HG02642 (cell line): ENCODE results near the gene WDR76.

Experiments used
- ATAC-seq: cut with Tn5 transposase; IDR thresholded peaks from one replicate; pipeline ENCODE4 v1.9.1; 2021; ENCODE audit warnings: mild to moderate bottlenecking; ENCODE audit not compliant: unreplicated experiment, poor library complexity

Gene WDR76

GRCh38 chr15:43873651-43874050 is 46.8 kb downstream of the WDR76 start:
- ATAC-seq = no peak

- ATAC-seq = no peak
Measured at GRCh38 chr15:43876872-43877271, 50.1 kb downstream of the WDR76 start.

- no peak for ATAC-seq
Measured at GRCh38 chr15:43877371-43877770, 50.6 kb downstream of the WDR76 start.

GRCh38 chr15:43878446-43878845 is 51.6 kb downstream of the WDR76 start:
- ATAC-seq = no peak

GRCh38 chr15:43879386-43880355 is 52.9 kb downstream of the WDR76 start:
- ATAC-seq = no peak

GRCh38 chr15:43880406-43881194 is 53.8 kb downstream of the WDR76 start:
- no peak for ATAC-seq

GRCh38 chr15:43881245-43881644 is 54.4 kb downstream of the WDR76 start:
- no peak for ATAC-seq

GRCh38 chr15:43881944-43882343 is 55.1 kb downstream of the WDR76 start:
- no peak for ATAC-seq

GRCh38 chr15:43883571-43883970 is 56.8 kb downstream of the WDR76 start:
- no peak for ATAC-seq

- no peak for ATAC-seq
Measured at GRCh38 chr15:43886558-43886957, 59.8 kb downstream of the WDR76 start.

GRCh38 chr15:43887901-43888300 is 61.1 kb downstream of the WDR76 start:
- ATAC-seq = no peak

GRCh38 chr15:43889042-43889441 is 62.2 kb downstream of the WDR76 start:
- no peak for ATAC-seq

GRCh38 chr15:43893956-43894355 is 67.2 kb downstream of the WDR76 start:
- ATAC-seq = no peak

GRCh38 chr15:43895586-43895985 is 68.8 kb downstream of the WDR76 start:
- no peak for ATAC-seq

- ATAC-seq = no peak
Measured at GRCh38 chr15:43896543-43896942, 69.7 kb downstream of the WDR76 start.

- no peak for ATAC-seq
Measured at GRCh38 chr15:43898891-43899290, 72.1 kb downstream of the WDR76 start.

- ATAC-seq = no peak
Measured at GRCh38 chr15:43899928-43900327, 73.1 kb downstream of the WDR76 start.

- ATAC-seq = no peak
Measured at GRCh38 chr15:43900996-43901395, 74.2 kb downstream of the WDR76 start.

- ATAC-seq = no peak
Measured at GRCh38 chr15:43901495-43901894, 74.7 kb downstream of the WDR76 start.

GRCh38 chr15:43903864-43904290 is 77.1 kb downstream of the WDR76 start:
- ATAC-seq = no peak

GRCh38 chr15:43905755-43906154 is 79.0 kb downstream of the WDR76 start:
- no peak for ATAC-seq
